DND-41 (cell line): ENCODE results near the gene SMAD5.

Experiments
- CTCF ChIP-seq: IDR thresholded peaks from 2 replicates; pipeline ENCODE4 v1.5.1; 2012; ENCODE audit warnings: borderline replicate concordance, low read length, moderate library complexity, mild to moderate bottlenecking; ENCODE audit not compliant: poor library complexity, severe bottlenecking; ENCODE audit errors: extremely low read depth
- EZH2 ChIP-seq: IDR thresholded peaks from 3 replicates; pipeline ENCODE4 v1.6.1; 2012; ENCODE audit warnings: borderline replicate concordance, low read depth, mild to moderate bottlenecking, moderate library complexity, low read length, inconsistent platforms; ENCODE audit not compliant: severe bottlenecking

GRCh38 chr5:136193322-136193935 lies 60.8 kb downstream of the SMAD5 start:
- no peak for TF ChIP-seq CTCF
- no peak for TF ChIP-seq EZH2
